ENCODE results near the gene ASCC1.

The ASCC1 gene

GRCh38 chr10:72106896-72107295, 109.2 kb downstream of the ASCC1 start:
- no peak for DNase-seq
- intact Hi-C loops (cut with DNase I), result no loop called here

GRCh38 chr10:72106154-72106849, 109.8 kb downstream of the ASCC1 start:
- intact Hi-C loops (cut with DNase I), result no loop called here
- no peak for DNase-seq

GRCh38 chr10:72105710-72106109, 110.4 kb downstream of the ASCC1 start:
- DNase-seq, result peak in 1 of 10 donors; percentile 34
- intact Hi-C loops (cut with DNase I), result no loop called here

- intact Hi-C loops (cut with DNase I), result no loop called here
- DNase-seq, result peak in 1 of 10 donors; percentile 76
These were observed 111.0 kb downstream of the ASCC1 start for GRCh38 chr10:72105098-72105475.

- DNase-seq, result no peak
- intact Hi-C loops (cut with DNase I), result no loop called here
These were observed 111.5 kb downstream of the ASCC1 start for GRCh38 chr10:72104472-72105097.

GRCh38 chr10:72099600-72099921, 116.5 kb downstream of the ASCC1 start:
- DNase-seq, result peak in 1 of 10 donors; percentile 51
- intact Hi-C loops (cut with DNase I), result no loop called here

- peak in 1 of 10 donors; percentile 61 for DNase-seq
- intact Hi-C loops (cut with DNase I), result no loop called here
These were observed 117.1 kb downstream of the ASCC1 start for GRCh38 chr10:72098836-72099599.

GRCh38 chr10:72098301-72098835, 117.7 kb downstream of the ASCC1 start:
- intact Hi-C loops (cut with DNase I), result no loop called here

GRCh38 chr10:72097448-72098300, 118.4 kb downstream of the ASCC1 start:
- intact Hi-C loops (cut with DNase I), result no loop called here
- DNase-seq, result no peak

More at GRCh38 chr10:72098301-72098835, 117.7 kb downstream of the ASCC1 start:
- no peak for DNase-seq

GRCh38 chr10:72096115-72097000, 119.7 kb downstream of the ASCC1 start:
- intact Hi-C loops (cut with DNase I), result no loop called here
- DNase-seq, result no peak

GRCh38 chr10:72095195-72095594, 120.9 kb downstream of the ASCC1 start:
- intact Hi-C loops (cut with DNase I), result no loop called here
- no peak for DNase-seq

GRCh38 chr10:72094574-72094973, 121.5 kb downstream of the ASCC1 start:
- no peak for DNase-seq

GRCh38 chr10:72093450-72093849, 122.6 kb downstream of the ASCC1 start:
- no peak for DNase-seq
- intact Hi-C loops (cut with DNase I), result no loop called here

More at GRCh38 chr10:72094574-72094973, 121.5 kb downstream of the ASCC1 start:
- intact Hi-C loops (cut with DNase I), result no loop called here

GRCh38 chr10:72092987-72093386, 123.1 kb downstream of the ASCC1 start:
- no peak for DNase-seq
- intact Hi-C loops (cut with DNase I), result no loop called here

- DNase-seq, result no peak
- intact Hi-C loops (cut with DNase I), result no loop called here
These were observed 123.7 kb downstream of the ASCC1 start for GRCh38 chr10:72092171-72092924.

GRCh38 chr10:72090326-72090725, 125.8 kb downstream of the ASCC1 start:
- DNase-seq, result no peak
- intact Hi-C loops (cut with DNase I), result no loop called here

- no peak for DNase-seq
These were observed 126.5 kb downstream of the ASCC1 start for GRCh38 chr10:72089618-72090017.

GRCh38 chr10:72088889-72089575, 127.0 kb downstream of the ASCC1 start:
- intact Hi-C loops (cut with DNase I), result no loop called here
- DNase-seq, result peak in 9 of 10 donors; percentile 41 to 94 (median 64)

More at GRCh38 chr10:72089618-72090017, 126.5 kb downstream of the ASCC1 start:
- intact Hi-C loops (cut with DNase I), result no loop called here
